ENCODE results near the gene RP2. TPM values are rescaled to one million over a fixed set of nuclear protein-coding genes. Genes with fewer than 3 reads are reported as not detected.

Gene RP2
- total RNA-seq, 6 experiments from 2014 or later, result 4.0 to 8.4 (median 6.4) TPM

DNA sequence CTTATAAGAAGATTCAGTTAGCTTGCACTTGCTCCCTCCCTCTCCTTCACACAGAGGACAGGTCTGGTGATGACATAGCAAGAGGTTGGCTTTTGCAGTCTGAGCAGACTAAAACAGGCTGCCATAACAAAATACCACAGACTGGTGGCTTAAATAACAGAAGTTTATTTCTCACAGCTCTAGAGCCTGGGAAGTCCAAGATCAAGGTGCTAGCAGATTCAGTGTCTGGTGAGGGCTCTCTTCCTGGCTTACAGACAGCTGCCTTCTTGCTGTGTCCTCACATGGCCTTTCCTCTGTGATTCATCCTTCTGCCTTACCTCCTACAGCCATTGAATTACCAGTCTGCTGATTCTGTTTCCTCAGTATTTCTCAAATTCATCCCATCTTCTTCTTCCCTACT, 13.1 kb downstream of the RP2 start:
- Histone ChIP-seq H3K27me3 (no peaks in the 10 kb centered on the region), H3K9me3 (no peaks in the 10 kb centered on the region), H3K4me1 (no peaks in the 10 kb centered on the region), H3K27ac (no peak overlapping the region), H3K36me3 (no peaks in the 10 kb centered on the region), H3K4me3 (no peak overlapping the region)
- ATAC-seq (no peak), DNase-seq (no peak)
- TF ChIP-seq, protein P1, sequence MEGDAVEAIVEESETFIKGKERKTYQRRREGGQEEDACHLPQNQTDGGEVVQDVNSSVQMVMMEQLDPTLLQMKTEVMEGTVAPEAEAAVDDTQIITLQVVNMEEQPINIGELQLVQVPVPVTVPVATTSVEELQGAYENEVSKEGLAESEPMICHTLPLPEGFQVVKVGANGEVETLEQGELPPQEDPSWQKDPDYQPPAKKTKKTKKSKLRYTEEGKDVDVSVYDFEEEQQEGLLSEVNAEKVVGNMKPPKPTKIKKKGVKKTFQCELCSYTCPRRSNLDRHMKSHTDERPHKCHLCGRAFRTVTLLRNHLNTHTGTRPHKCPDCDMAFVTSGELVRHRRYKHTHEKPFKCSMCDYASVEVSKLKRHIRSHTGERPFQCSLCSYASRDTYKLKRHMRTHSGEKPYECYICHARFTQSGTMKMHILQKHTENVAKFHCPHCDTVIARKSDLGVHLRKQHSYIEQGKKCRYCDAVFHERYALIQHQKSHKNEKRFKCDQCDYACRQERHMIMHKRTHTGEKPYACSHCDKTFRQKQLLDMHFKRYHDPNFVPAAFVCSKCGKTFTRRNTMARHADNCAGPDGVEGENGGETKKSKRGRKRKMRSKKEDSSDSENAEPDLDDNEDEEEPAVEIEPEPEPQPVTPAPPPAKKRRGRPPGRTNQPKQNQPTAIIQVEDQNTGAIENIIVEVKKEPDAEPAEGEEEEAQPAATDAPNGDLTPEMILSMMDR (IDR thresholded peaks at IDR 0.05), result no peak
- no peak for TF ChIP-seq POLR2A (IDR thresholded peaks at IDR 0.05)
- intact Hi-C loops (cut with DNase I), result no loop called here

DNA sequence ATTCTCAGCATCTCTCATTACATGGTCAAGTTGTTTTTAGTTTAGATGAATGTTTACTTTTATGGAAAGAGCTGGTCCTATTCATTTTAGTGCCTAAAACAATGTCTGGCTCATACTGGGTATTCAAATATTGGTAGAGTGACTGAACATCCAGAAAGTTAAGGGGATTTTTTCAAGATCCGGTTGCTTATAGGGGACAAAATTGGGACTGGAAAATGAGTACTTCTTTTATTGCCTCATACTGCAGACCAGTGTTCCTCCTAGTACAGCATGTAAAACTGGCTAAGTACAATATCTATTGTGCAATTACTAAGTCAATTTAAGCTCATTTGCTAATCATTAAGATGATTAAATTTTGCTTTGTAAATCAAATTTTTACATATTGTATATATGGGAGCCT, 13.9 kb downstream of the RP2 start:
- Histone ChIP-seq H3K9me3 (no peaks in the 10 kb centered on the region), H3K27me3 (no peaks in the 10 kb centered on the region), H3K4me1 (no peaks in the 10 kb centered on the region), H3K4me3 (no peak overlapping the region), H3K36me3 (no peaks in the 10 kb centered on the region), H3K27ac (no peak overlapping the region)
- WGBS (ENCODE audit: insufficient coverage, low coverage, low lambda C conversion rate, missing lambda C conversion rate), result 84% methylated on average over 1 of the region's 1 CpG
- TF ChIP-seq POLR2A (IDR thresholded peaks at IDR 0.05), result no peak
- TF ChIP-seq, protein P1 (IDR thresholded peaks at IDR 0.05), result no peak
- ATAC-seq (no peak), DNase-seq (no peak)
- intact Hi-C loops (cut with DNase I), result no loop called here

DNA sequence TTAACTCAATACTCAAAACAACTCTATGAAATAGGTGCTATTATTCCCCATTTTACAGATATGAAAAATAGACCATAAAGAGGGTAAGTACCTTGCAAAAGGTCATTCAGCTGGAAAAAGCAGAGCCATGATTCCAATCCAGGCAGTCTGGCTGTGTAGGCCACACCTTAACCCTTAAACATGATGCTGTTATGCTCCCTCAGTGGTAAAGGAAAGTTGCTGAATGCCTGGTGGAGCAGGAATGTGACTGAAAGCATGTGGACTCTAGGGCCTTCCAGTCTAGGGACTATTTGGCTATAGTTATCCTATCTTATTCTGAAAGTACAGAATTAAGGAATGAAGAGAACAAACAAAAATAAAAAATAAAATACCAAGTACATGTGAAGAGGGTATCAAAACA, 19.6 kb downstream of the RP2 start:
- Histone ChIP-seq H3K27ac (no peak overlapping the region), H3K27me3 (no peaks in the 10 kb centered on the region), H3K4me3 (no peak overlapping the region), H3K4me1 (no peaks in the 10 kb centered on the region), H3K9me3 (no peaks in the 10 kb centered on the region), H3K36me3 (no peaks in the 10 kb centered on the region)
- TF ChIP-seq, protein P1 (IDR thresholded peaks at IDR 0.05), result no peak
- TF ChIP-seq POLR2A (IDR thresholded peaks at IDR 0.05), result no peak
- no peak for ATAC-seq
- intact Hi-C loops (cut with DNase I), result no loop called here
- no peak for DNase-seq

DNA sequence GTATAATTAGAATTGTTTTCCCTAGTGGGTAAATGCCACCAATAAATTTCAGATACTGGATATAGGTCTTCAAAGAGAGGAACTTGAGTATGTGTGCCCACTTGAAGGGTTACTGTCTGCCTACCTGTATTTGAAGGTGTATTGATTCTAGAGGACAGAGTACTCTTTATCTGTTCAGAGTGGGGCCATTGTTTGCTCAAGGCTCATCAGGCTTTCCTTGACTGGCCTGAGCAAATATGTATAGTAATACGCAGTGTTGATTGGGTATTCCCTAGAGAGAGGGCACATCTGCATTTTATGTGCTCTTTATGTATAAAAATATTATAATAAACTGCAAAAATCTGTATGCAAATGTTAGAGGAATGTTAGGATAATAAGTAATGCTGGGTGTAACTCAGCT, 23.7 kb downstream of the RP2 start:
- no peak for ATAC-seq
- intact Hi-C loops (cut with DNase I), result no loop called here
- no peak for TF ChIP-seq POLR2A (IDR thresholded peaks at IDR 0.05)
- TF ChIP-seq, protein P1 (IDR thresholded peaks at IDR 0.05), result no peak
- Histone ChIP-seq H3K4me1 (no peaks in the 10 kb centered on the region), H3K9me3 (no peaks in the 10 kb centered on the region), H3K36me3 (no peaks in the 10 kb centered on the region), H3K27me3 (no peaks in the 10 kb centered on the region), H3K27ac (no peak overlapping the region), H3K4me3 (no peak overlapping the region)
- DNase-seq, result no peak
- 36% methylated on average over 1 of the region's 1 CpG for WGBS (ENCODE audit: insufficient coverage, low coverage, low lambda C conversion rate, missing lambda C conversion rate)

DNA sequence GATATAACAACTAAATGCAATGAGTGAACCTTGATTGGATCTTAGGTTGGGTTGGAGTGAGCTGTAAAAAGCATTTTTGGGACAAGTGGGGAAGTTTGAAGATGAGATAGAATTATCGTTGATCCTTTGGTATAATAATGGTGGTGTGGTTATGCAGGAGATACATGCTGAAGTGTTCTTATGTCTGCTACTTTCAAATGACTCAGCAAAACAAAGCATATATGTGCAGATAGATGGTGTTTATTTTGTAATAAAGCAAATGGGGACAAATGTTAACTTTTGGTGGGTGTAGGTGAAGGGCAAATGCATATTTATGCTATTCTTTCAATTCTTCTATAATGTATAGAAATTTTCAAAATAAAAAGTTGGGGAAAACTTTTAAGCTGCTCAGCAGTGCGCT, 26.2 kb downstream of the RP2 start:
- intact Hi-C loops (cut with DNase I), result no loop called here
- TF ChIP-seq, protein P1 (IDR thresholded peaks at IDR 0.05), result no peak
- TF ChIP-seq POLR2A (IDR thresholded peaks at IDR 0.05), result no peak
- DNase-seq (no peak), ATAC-seq (no peak)
- Histone ChIP-seq H3K4me1 (no peaks in the 10 kb centered on the region), H3K4me3 (no peak overlapping the region), H3K36me3 (no peaks in the 10 kb centered on the region), H3K9me3 (no peaks in the 10 kb centered on the region), H3K27ac (no peak overlapping the region), H3K27me3 (no peaks in the 10 kb centered on the region)
- 71% methylated on average over 2 of the region's 2 CpGs for WGBS (ENCODE audit: insufficient coverage, low coverage, low lambda C conversion rate, missing lambda C conversion rate)

Data from right lobe of liver (tissue), 6 donors.